HUES6 (cell line): Measurements from ENCODE around the gene ATAT1.
A peak's percentile ranks its signal among the peaks of the same experiment; 100 is the strongest.
"Not testable (repeated sequence)": the region's sequence is repeated elsewhere in the genome, so short reads cannot be mapped to it uniquely, and the experiment has no call there.

Experiments used
- H3K27ac ChIP-seq: 2 replicates; pipeline ENCODE4 v1.7.0; 2013; ENCODE audit warnings: low read depth, mild to moderate bottlenecking, low read length, inconsistent platforms
- H3K27me3 ChIP-seq: 2 replicates; pipeline ENCODE4 v1.6.1; 2013; ENCODE audit warnings: low read length; ENCODE audit not compliant: control insufficient read depth, insufficient read depth
- H3K36me3 ChIP-seq: 2 replicates; pipeline ENCODE4 v1.6.1; 2013; ENCODE audit warnings: low read length; ENCODE audit not compliant: control insufficient read depth, insufficient read depth
- H3K4me1 ChIP-seq: 2 replicates; pipeline ENCODE4 v1.6.1; 2013; ENCODE audit warnings: low read length; ENCODE audit not compliant: control insufficient read depth, insufficient read depth
- H3K4me3 ChIP-seq: 2 replicates; pipeline ENCODE4 v1.5.1; 2013; ENCODE audit warnings: low read depth, low read length
- H3K9ac ChIP-seq: one replicate; pipeline ENCODE4 v1.6.1; 2013; ENCODE audit warnings: mild to moderate bottlenecking, low read length
- H3K9me3 ChIP-seq: 2 replicates; pipeline ENCODE4 v1.6.1; 2013; ENCODE audit warnings: low read depth, low read length; ENCODE audit not compliant: control insufficient read depth, insufficient read depth

Gene ATAT1

GRCh38 chr6:30655743-30656094, 29.0 kb downstream of the ATAT1 start:
- Histone ChIP-seq H3K27me3 (no peaks in the 10 kb centered on the region), H3K4me3 (no peak overlapping the region), H3K9ac (no peak overlapping the region), H3K9me3 (no peaks in the 10 kb centered on the region), H3K27ac (no peak overlapping the region), H3K4me1 (no peaks in the 10 kb centered on the region), H3K36me3 (peaks cover 93% of the 10 kb centered on the region)

DNA sequence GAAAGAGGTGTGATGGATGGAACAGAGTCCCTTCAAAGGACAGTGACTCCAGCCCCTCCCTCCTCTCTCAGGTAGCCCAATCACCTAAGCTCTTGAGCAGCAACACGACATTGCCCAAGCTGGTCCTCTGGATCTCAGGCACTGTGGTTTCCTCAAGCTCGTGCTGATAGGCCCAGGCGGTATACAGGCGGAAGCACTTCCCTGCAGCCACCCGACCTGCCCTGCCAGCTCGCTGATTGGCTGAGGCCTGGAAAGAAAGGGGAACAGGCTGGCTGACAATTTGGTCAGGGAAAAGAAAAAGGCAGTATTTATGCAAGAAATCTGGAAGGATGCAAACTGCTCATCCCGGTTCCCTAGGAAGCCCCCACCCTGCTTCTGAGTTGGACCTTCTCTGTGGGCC, 29.8 kb downstream of the ATAT1 start:
- Histone ChIP-seq H3K27me3 (no peaks in the 10 kb centered on the region), H3K4me3 (no peak overlapping the region), H3K36me3 (peaks cover 88% of the 10 kb centered on the region), H3K9ac (no peak overlapping the region), H3K9me3 (no peaks in the 10 kb centered on the region), H3K4me1 (no peaks in the 10 kb centered on the region), H3K27ac (no peak overlapping the region)

GRCh38 chr6:30657454-30657853, 30.8 kb downstream of the ATAT1 start:
- peaks cover 88% of the 10 kb centered on the region for H3K36me3 ChIP-seq
- H3K4me3 ChIP-seq = no peak overlapping the region
- H3K9me3 ChIP-seq = no peaks in the 10 kb centered on the region
- no peak overlapping the region for H3K9ac ChIP-seq
- H3K4me1 ChIP-seq = no peaks in the 10 kb centered on the region
- no peak overlapping the region for H3K27ac ChIP-seq
- H3K27me3 ChIP-seq = no peaks in the 10 kb centered on the region

GRCh38 chr6:30657922-30658321, 31.2 kb downstream of the ATAT1 start:
- H3K27ac ChIP-seq, H3K9ac ChIP-seq, H3K27me3 ChIP-seq, H3K4me1 ChIP-seq, H3K4me3 ChIP-seq, H3K9me3 ChIP-seq: not testable (repeated sequence)
- peaks cover 88% of the 10 kb centered on the region for H3K36me3 ChIP-seq

GRCh38 chr6:30664994-30665767, 38.5 kb downstream of the ATAT1 start:
- no peaks in the 10 kb centered on the region for H3K27me3 ChIP-seq
- no peaks in the 10 kb centered on the region for H3K4me1 ChIP-seq
- H3K27ac ChIP-seq = no peak overlapping the region
- no peak overlapping the region for H3K9ac ChIP-seq
- no peak overlapping the region for H3K4me3 ChIP-seq
- H3K9me3 ChIP-seq = no peaks in the 10 kb centered on the region
- peaks cover 65% of the 10 kb centered on the region for H3K36me3 ChIP-seq

- not testable (repeated sequence) for H3K4me3 ChIP-seq, H3K9me3 ChIP-seq, H3K27ac ChIP-seq, H3K9ac ChIP-seq, H3K4me1 ChIP-seq, H3K27me3 ChIP-seq
- peaks cover 70% of the 10 kb centered on the region for H3K36me3 ChIP-seq
These were observed 39.6 kb downstream of the ATAT1 start for GRCh38 chr6:30666300-30666699.

DNA sequence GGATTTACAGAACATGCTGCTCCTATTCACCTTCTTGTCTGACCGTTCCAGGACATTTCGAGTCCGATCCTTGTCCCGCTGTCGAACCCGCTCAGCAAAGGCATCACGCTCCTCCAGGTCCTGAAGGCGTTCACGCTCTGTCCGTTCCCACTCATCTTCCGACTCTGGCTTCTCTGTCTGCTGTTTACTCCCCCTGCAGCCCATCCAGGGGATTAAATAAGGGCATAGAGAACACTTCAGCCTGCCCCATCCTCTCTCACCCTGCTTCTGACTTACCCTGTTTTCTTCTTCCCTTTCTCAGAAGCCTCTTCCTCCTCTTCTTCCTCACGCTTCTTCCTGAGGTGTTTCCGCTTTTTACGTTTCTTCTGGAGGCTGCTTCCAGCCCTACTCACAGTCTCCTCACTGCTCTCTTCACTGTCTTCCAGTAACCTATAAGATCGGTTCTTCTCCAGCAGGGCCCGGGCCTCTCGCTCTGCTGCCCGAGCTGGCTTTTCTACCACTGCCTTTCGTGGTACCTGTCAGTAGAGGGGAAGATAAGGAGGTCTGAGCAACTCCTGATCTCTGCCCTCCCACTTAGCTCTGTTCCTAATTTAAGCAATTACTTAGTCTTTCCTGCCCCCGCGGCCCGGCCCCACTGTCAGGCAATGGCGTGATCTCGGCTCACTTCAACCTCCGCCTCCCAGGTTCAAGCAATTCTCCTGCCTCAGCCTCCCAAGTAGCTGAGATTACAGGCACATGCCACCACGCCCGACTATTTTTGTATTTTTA, 44.3 kb downstream of the ATAT1 start:
- Histone ChIP-seq H3K27ac (no peak overlapping the region), H3K4me1 (no peaks in the 10 kb centered on the region)

GRCh38 chr6:30672445-30673253, 46.0 kb downstream of the ATAT1 start, which contains the start of gene DHX16:
Gene DHX16, minus strand, starts transcription at chr6:30673006. Its CDS starts 165 bp downstream, at chr6:30672841.
- peak within 1 kb of the TSS; percentile 94 for H3K4me3 ChIP-seq
- peak within 1 kb of the TSS; percentile 39; the same call in 1 of the 2 replicates for H3K27ac ChIP-seq
- H3K27me3 ChIP-seq = no peaks in the 10 kb centered on the region
- no peaks in the 10 kb centered on the region for H3K9me3 ChIP-seq
- H3K9ac ChIP-seq = peak within 1 kb of the TSS; percentile 89
- peaks cover 39% of the 10 kb centered on the region for H3K36me3 ChIP-seq
- H3K4me1 ChIP-seq = no peaks in the 10 kb centered on the region

More for the DNA sequence above, 44.3 kb downstream of the ATAT1 start:
- H3K36me3 ChIP-seq = peaks cover 32% of the 10 kb centered on the region
- H3K4me3 ChIP-seq = no peak overlapping the region; the same call in 1 of the 2 replicates
- H3K9me3 ChIP-seq = no peaks in the 10 kb centered on the region
- H3K27me3 ChIP-seq = no peaks in the 10 kb centered on the region
- no peak overlapping the region for H3K9ac ChIP-seq

DNA sequence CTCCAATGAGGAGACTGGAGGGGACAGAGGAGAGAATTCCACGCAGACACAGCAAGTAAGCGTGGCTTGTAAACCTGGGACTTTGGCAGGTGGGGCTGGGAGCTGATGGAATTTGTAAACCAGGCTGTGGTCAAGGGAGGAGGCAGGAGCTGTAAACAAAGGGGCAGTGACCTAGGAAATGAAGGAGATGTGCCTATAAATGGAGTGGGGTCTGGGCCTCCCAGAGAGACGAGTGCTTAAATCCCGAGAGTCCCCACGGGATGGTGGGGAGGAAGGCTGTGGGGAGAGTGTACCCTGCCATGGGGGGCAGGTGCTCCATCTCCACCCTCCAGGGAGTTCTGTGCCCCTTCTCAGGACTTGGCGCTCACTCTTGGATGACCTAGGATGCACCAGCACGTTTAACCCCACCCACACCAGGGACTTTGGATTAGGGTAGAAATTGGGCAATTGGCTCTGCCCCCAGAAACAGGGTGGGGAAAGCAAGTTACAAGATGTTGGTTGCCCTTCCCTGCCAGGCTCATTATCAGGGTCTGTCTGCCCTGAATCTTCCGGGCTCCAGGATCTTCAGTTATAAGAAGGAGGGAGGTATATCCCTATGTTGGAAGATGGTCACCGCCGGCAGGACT, 50.1 kb downstream of the ATAT1 start:
- H3K9me3 ChIP-seq = no peaks in the 10 kb centered on the region
- H3K4me1 ChIP-seq = peaks cover 13% of the 10 kb centered on the region
- peaks cover 24% of the 10 kb centered on the region for H3K36me3 ChIP-seq
- H3K9ac ChIP-seq = no peak overlapping the region
- H3K4me3 ChIP-seq = no peak overlapping the region
- no peaks in the 10 kb centered on the region for H3K27me3 ChIP-seq
- no peak overlapping the region for H3K27ac ChIP-seq

- no peaks in the 10 kb centered on the region for H3K9me3 ChIP-seq
- H3K36me3 ChIP-seq = peaks cover 24% of the 10 kb centered on the region
- H3K27ac ChIP-seq = no peak overlapping the region
- peak overlapping the region; percentile 47 for H3K4me3 ChIP-seq
- H3K4me1 ChIP-seq = peaks cover 32% of the 10 kb centered on the region
- H3K9ac ChIP-seq = no peak overlapping the region
- no peaks in the 10 kb centered on the region for H3K27me3 ChIP-seq
These were observed 52.5 kb downstream of the ATAT1 start for GRCh38 chr6:30678964-30679726.
